ENCODE measurements around the gene RCAN1.

Gene RCAN1

GRCh38 chr21:34524646-34525601 lies 90.0 kb downstream of the RCAN1 start:
- no peak for TF ChIP-seq CTCF (IDR thresholded peaks at IDR 0.05; ENCODE audit: low read depth, low read length)
- peak; percentile 65 to 83 for DNase-seq (ENCODE audit: low read depth in 2 of 2)
- peak overlapping the region; percentile 30 to 57 for H3K4me3 ChIP-seq (replicated peaks in 1 of 2; ENCODE audit: low read depth in 2 of 2, low read length in 2 of 2)

DNA sequence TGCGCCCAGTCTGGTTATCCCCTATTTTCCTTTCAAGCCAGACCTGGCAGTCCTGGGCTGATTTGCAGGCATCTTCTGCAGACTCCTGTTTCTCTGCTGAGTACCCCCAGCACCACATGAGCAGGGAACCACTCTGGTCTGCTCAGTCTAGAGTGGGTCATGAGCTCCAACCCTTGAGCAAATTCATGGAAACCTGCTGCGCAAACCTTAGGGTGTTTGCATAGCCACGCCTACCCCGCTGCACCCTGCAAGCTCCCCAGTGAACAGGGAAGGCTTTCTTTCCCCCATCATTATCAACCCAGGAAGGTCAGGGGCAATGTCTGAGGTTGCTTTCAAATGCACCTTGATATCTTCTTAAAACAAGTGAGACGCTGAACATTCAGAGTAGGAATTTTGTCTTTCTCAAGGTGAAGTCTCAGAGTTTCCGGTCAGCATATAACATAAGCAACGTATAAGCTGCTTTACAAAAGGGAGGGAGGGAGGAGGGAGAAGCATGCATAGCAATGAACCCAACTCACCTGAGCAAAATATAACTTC lies 91.8 kb downstream of the RCAN1 start:
- no peak overlapping the region for H3K4me3 ChIP-seq (replicated peaks in 1 of 2; ENCODE audit: low read depth in 2 of 2, low read length in 2 of 2)
- TF ChIP-seq CTCF (IDR thresholded peaks at IDR 0.05; ENCODE audit: low read depth, low read length), result no peak

DNA sequence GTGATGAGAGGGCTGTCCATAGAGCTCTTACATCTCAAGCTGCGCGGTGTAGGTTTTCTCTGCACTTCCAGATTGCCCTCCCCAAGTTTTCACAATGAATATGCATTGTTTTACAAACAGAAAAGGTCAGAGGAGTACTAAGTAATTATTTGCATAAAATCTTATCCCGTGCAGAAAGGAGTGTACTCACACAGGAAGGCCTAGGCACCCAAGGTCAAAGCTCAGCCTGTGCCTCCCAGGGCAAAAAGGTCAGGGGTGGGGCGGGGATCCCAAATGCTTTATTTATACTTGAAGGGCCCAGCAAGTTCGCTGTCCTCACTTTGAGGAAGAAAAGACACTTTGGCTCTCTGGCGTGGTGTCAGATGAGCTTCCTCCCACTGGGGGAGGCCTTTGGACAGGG lies 92.6 kb downstream of the RCAN1 start:
- TF ChIP-seq CTCF (IDR thresholded peaks at IDR 0.05; ENCODE audit: low read depth, low read length), result no peak
- H3K4me3 ChIP-seq (replicated peaks in 1 of 2; ENCODE audit: low read depth in 2 of 2, low read length in 2 of 2), result no peak overlapping the region
- DNase-seq (ENCODE audit: low read depth in 2 of 2), result no peak

More for the DNA sequence above, 91.8 kb downstream of the RCAN1 start:
- DNase-seq (ENCODE audit: low read depth in 2 of 2), result no peak

DNA sequence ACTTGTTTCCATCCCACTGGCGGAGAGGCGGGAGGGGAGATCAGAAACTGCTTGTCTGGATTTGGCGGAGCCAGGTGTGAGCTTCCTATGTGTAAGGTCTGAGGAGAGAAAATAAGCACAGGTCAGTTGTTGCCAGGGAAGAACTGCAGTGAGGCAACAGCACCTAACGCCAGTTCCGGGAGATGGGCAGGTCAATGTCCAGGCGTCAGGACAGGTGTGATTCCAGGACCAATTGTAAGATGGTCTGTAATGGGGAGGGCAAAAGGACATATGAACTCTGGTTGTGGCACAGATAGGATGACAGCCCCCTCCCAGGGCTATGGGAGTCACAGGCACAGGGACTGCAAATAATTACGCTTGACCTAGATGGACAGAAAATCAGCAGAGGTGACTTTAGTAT lies 93.4 kb downstream of the RCAN1 start:
- H3K4me3 ChIP-seq (replicated peaks in 1 of 2; ENCODE audit: low read depth in 2 of 2, low read length in 2 of 2), result no peak overlapping the region
- no peak for TF ChIP-seq CTCF (IDR thresholded peaks at IDR 0.05; ENCODE audit: low read depth, low read length)
- no peak for DNase-seq (ENCODE audit: low read depth in 2 of 2)

GRCh38 chr21:34520764-34521508 lies 94.0 kb downstream of the RCAN1 start:
- H3K4me3 ChIP-seq (replicated peaks in 1 of 2; ENCODE audit: low read depth in 2 of 2, low read length in 2 of 2), result no peak overlapping the region
- no peak for TF ChIP-seq CTCF (IDR thresholded peaks at IDR 0.05; ENCODE audit: low read depth, low read length)
- no peak for DNase-seq (ENCODE audit: low read depth in 2 of 2)

DNA sequence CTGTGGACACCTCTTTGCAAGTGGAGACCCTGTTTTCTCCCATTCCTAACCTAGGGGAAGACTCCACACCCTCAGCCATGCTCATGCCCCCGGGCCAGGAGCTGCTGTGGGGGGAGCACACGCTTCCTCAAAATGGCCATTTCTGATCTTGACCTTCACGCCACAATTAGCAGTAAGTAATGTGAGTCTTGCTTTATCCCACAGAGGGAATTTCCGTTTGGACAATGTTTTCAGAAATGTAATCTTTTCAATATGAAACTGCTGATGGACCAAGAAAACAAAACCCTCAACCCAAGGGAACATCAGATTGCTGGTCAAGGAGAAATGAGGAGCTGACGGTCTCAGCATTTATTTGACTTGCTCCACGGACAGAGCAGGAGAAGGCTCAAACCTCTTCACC lies 94.6 kb downstream of the RCAN1 start:
- no peak for TF ChIP-seq CTCF (IDR thresholded peaks at IDR 0.05; ENCODE audit: low read depth, low read length)
- DNase-seq (ENCODE audit: low read depth in 2 of 2), result no peak
- no peak overlapping the region for H3K4me3 ChIP-seq (replicated peaks in 1 of 2; ENCODE audit: low read depth in 2 of 2, low read length in 2 of 2)
